Stimulated activated CD8-positive, alpha-beta memory T cell treated with anti-CD3 and anti-CD28 coated beads, Interleukin-15, amount 100 ng/mL, for 1 hour (primary cell): ENCODE data around the gene P2RX6.
"Not testable (repeated sequence)": the region's sequence is repeated elsewhere in the genome, so short reads cannot be mapped to it uniquely, and the experiment has no call there.

ENCODE experiments used
- DNase-seq: peaks from one replicate; pipeline ENCODE4 v3.0.0-alpha.2; 2020; ENCODE audit warnings: low read depth

Gene P2RX6

DNA sequence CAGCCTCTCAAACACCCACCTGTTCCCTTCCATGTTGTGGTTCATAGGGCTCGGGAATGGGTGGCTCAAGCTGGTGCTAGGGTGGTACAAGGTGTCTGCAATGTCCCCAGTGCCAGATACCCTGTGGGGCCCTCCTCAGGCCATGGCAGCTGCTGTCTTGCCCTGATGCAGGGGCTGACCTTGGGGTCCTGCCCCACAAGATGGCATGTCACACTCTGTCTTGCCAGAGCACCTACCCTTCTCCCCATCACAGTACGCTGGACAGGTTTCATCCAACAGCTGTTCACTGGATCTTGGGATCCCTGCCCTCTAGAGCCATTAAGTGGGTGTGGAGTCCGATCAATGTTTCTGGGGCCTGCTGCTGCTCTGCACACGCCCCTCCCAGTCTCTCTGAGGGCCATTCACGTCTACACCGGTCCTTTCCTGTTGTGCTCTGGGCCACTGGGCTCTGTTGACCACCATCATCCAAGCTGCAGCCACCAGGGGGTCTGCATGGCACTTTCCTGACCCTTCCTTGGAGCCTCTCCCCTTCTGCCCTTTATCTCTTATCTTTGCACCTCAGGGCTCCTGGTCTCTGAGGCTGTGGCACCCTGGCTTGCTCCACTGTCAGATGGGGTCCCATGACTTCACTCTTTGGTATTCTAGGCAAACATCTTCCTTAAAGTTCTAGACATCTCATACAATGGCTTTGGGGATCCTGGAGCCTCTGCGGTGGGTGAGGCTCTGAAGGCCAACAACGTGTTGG lies 37.9 kb downstream of the P2RX6 start:
- DNase-seq: no peak

DNA sequence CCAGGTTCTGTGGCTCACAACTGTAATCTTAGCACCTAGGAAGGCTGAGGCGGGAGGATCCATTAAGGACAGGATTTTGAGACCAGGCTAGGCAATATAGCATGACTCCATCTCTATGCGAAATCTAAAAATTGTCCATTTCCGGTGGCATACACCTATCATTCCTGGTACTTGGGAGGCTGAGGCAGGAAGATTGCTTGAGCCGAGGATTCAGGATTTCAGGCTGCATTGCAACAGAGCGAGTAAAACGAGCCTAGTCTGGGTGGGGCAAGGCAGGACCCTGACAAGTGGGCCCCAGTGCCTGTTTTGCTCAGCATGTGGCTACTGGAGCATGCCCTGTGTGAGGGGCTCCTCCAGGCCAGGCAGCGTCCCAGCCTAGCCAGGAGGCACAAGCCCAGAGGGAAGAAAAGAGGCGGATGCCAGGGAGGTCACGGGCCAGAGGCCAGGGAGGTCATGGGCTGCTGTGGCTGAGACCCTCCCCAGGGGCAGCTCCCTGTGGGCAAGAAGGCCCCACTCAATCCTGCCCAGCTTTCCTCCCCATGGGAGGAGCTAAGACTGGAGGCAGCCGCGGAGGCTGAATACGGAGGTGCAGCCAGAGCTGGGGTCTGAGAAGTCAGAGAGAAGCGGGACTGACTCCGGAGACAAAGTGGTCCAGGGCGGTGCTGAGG lies 39.2 kb downstream of the P2RX6 start:
- DNase-seq: no peak

DNA sequence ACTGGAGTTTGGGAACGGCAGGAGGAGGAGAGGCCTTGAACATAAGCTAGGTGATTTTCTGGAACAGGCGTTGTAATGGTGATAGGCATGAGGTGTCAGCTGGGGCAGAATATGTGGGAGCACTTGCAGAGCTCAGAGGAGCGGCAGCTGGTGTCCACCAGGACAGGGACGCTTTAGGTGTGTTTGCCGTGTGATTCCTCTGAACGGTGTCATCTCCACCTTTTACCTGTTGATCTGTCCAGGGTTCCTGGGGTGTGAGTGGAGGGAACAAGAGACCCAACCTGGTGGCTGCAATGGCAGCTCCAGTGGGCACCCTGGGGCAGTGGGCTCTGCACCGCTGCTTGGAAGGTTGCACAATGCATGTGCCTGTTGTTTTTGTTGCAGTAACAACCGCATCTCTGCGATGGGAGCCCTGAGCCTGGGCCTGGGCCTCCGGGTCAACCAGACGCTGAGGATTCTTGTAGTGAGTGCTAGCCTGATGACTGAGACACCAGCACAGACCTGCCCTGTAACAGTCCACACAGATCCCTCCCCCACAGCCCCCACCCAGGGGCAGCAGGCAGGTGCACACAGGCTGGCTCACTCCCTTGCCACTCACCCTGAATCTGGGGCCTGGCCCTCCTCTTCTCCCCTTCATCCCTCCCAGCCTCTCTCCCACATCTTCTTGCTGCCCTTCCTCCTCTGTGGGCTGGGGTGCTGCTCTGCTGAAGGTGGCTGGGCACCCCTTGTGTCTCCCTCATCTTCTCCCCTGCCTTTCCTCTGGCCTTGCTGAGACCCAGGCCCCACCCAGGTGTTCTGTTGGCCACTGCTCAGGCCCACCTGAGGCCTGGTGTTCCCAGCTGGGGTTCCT lies 40.0 kb downstream of the P2RX6 start:
- no peak for DNase-seq

DNA sequence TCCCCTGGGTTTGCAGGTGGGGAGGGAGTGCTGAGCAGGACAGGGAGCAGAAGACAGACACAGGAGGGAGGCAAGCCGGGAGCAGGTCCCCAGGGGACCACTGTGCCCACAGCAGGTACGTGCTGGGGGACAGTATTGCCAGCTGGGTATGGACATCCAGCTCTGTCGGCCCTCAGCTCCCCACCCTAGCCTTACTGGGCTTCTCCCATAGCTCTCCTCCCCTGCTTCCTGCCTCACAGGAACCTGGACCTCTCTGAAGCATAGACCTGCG lies 40.5 kb downstream of the P2RX6 start:
- no peak for DNase-seq

DNA sequence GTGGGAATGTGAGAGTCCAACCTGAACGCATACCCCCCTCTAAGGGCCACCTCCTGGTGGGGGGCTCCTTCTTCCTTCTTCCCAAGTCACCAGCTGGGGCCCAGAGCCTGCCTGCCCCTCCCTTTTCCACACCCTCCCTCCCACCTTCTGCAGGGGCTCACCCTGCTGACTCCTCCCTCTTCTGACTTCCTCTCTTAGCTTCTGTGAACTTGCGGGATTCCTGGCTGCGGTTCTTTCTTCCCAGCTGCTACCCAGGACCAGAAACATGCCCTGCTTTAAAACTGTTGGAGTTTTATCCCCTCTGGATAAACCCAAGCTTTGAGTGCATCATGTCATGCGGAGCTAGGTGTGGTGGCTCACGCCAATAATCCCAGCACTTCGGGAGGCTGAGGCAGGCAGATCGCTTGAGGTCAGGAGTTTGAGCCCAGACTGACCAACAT lies 40.9 kb downstream of the P2RX6 start:
- no peak for DNase-seq

DNA sequence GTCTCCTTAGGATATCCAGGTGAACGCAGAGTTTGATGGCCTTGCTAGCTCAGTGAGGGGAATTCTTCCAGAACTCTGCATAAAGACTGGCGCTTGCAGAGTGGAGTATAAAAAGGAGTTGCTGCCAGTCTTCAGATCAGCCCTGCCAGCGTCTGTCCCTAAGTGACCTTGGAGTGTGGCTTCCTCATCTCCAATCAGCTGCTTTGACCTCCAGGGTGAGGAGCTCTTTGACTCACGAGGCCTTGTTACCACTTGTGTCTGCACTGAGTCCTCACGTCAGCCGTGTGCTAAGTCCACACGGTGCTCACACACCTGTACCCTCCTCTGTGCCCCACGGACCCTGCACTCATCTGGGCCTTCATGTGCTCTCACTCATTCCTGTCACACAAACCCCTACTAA lies 45.4 kb downstream of the P2RX6 start:
- DNase-seq: not testable (repeated sequence)

DNA sequence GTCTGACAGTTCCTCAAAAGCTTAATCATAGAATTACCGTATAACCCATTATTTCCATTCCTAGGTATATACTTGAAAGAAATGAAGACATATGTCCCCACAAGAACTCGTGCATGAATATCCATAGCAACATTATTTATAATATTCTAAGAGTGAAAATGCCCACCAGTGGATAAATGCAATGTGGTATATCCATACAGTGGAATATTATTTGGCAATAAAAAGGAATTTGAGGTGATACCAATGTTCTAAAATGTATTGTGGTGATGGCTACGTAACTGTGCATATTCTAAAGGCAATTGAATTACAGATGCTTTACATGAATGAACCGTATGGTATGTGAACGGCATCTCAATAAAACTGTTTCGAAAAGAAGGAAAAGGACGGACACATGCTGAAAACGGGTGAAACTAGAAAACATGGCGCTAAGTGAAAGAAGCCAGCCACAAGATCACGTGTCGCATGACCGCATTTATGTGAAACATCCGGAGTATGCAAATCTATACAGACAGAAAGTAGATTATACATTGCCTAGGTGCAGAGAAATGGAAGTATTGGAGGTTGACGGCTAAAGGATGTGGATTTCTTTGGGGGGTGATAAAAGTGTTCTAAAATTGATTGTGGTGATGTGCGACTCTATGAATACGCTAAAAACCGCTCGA lies 46.8 kb downstream of the P2RX6 start:
- DNase-seq: not testable (repeated sequence)

DNA sequence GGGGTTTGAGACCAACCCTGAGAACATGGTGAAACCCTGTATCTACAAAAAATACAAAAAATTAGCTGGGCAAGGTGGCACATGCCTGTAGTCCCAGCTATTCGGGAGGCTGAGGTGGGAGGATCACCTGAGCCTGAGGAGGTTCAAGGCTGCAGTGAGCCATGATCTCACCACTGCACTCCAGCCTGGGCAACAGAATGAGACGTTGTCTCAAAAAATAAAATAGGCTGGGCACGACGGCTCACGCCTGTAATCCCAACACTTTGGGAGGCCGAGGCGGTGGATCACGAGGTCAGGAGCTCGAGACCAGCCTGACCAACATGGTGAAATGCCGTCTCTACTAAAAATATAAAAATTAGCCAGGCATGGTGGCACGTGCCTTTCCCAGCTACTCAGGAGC lies 49.5 kb downstream of the P2RX6 start:
- DNase-seq: not testable (repeated sequence)

DNA sequence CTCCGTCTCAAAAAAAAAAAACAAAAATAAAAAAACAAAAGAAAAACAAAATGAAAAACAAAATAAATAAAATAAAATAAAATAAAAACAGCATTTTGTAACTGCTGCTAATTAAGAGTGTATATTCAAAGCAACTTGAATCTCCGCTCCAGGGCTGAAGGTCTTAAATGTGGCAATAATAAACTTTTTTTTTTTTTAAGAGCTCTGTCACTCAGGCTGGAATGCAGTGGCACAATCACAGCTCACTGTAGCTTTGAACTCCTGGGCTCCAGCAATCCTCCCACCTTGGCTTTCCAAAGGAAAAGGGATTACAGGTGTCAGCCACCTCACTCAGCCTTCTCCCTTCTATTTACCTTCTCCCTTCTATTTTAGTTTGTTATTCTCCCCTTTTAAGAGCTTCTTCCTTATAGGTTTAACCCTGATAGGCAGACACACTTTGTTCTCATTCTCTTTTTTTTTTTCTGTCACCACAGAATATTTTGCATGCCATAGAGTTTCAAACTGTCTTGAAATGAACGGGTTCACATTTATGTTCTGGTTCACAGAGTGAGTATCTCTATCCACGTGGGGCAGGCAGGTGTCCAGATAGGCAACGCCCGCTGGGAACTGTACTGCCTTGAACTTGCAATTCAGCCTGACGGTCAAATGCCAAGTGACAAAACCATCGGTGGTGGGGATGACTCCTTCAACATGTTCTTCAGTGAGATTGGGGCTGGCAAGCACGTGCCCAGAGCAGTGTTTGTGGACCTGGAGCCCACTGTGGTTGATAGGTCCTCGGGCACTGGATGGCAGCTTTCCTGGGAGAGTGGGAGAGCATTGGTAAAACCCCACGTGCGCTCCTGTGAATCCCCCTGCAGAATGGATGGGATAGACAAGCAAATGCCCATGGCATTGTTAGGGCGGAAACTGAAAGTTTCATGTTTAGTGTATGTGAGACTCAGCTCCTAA lies 50.2 kb downstream of the P2RX6 start:
- DNase-seq: no peak

DNA sequence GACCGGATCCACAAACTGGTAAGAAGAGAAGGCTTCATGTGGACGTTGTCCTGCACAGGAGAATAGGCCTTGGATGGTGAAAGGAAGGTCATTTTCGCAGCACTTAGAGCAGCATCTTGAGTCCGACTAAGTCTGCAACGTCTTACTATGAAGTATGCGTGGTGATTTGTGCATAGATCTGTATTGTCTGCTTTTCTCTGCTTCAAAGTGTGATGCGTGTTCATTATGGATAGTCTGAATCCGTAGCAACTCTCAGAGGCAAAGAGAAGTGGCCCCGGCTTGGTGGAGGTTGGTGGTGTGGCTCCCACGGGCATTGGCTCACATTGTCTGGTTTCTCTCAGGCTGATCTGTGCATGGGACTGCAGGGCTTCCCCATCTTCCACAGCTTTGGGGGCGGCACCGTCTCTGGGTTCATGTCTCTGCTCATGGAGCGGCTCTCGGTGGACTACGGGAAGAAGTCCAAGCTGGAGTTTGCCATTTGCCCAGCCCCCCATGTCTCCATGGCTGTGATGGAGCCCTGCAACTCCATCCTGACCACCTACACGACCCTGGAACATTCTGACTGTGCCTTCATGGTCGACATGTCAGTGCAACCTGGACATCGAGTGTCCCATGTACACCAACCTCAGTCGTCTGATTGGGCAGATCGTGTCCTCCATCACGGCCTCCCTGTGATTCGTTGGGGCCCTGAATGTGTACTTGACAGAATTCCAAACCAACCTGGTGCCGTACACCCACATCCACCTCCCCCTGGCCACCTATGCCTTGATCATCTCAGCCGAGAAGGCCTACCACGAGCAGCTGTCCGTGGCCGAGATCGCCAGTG lies 52.3 kb downstream of the P2RX6 start:
- DNase-seq: no peak

DNA sequence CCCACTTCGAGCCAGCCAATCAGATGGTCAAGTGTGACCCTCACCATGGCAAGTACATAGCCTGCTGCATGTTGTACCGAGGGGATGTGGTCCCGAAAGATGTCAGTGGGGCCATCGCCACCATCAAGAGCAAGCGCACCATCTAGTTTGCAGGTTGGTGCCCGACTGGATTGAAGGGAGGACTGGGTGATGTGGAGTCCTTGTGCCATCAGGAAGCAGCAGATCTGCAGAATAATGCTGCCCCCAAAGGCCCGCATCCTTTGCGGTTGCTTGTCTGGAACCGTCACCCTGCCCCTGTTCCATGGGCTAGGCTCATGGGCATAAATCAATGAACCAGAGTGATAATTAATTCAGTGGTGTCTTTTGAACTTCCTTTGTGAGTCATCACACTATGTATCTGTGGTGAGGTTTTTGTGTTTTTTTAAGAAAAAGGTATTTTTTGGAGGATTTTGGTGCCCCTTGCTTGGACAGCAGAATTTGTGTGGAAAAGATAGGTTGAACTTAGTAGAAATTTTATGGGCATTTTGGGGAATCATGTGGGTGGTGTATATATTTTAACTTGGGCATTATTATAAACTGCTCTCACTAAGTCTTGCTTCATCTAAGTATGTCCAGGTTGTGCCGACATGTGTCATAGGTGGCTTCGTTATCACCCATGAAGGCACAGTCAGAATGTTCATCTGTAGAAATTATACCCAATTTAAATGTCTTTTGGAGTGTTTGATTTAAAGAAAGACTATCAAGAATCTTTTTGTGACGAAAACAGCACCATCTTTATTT lies 53.1 kb downstream of the P2RX6 start:
- no peak for DNase-seq

DNA sequence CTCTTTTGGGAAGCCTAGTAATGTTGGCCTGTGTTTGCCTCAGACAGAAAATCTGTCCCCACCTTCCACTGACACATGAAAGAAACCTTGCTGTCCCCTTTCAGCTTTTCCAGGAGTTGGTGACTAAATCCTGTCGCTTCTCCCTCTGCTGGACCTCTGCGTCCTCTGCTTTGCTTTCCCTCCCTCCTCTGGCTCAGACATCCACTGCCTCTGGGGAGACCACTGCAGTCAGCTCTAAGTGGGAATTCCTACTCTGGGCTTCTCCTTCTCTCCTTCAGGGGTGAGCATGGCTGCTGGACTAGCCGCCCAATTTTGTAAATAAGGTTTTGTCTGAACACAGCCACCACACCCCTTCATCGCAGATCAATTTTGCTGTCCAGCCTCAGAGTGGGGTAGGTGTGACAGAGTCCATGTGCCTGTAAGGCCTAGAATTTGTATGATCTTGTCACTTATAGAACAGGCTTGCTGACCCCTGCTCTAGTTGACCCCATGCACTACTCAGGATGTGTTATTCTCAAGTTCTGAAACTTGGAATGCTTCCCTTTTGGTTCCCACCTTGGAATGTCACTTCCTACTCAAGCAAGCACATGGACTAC lies 53.8 kb downstream of the P2RX6 start:
- no peak for DNase-seq

DNA sequence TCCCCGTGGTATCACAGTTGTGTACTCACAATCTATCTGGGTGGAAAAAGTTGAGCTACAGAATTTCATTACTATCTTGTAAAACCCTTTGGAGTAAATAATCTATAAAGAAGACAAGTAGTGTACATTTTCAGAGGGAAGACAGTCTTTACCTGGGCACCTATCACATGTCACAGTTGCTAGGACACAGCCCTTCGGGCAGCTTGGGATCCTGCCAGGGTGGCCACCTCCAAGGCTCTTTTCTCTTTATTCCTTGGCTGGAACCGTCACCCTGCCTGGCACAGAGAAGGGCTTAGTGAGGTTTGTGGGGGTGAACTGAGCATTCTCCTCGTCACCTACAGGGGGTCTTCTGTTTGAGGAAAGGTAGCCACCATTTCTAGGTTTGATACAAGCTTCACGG lies 54.4 kb downstream of the P2RX6 start:
- DNase-seq: no peak

DNA sequence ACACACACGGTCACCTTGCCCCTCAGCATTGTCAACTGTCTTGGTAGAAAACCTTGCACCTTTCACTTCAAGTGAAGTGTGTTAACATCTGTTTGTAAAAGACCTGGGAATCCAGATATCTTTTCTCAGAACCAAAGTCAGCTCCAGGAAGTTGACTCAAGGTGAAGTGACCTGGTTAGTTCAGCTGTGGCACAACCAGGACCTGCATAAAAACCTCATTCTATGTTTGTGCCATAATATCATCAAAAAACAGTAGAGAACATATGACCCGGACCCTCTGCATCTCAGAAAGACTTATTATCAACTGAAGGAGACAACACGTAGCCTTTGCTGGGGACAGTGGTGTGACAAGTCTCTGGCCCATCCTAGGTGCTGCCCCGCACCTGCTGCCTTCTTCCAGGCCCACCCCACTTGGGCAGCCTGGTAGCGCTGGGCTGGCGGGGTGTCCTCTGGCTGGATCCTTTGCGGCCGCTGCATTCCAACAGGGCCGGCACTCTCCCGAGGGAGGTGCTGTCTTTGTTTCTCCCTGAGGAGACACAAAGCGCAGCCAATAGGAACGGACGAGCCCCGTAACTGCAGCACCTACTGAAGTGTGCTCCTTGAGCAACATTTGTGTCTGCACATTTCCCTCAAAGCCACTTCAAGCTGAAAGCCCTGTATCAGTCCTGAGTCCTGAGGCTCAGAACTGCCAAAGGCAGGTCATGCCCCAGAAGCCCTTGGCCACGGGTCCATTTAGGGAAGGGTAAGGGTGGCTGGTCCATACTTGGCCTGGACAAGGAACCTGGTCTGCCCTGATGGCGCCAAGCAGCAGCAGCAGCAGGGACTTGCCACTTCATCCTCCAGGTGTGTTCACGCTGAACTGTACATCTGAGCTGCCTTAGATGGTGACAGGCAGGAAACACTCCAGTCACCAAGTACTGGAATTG lies 56.0 kb downstream of the P2RX6 start:
- no peak for DNase-seq

DNA sequence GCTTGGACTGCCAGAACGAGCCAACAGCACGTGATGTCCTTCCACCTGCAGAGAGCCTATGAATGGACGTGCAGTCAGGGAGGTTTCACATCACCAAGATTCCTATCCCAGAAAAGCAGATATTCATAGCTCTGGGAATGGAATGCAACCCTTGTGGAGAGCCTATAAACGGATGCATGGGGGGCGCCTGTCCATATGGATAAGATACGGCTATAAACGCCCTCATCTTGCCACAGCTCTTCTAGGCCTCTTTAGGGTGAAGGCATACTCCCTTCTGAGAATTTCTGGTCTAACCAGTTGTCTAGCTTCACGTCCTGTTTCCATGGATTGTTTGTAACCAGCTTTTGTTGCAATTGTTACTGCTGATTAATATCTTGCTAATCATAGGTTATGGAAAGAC lies 56.8 kb downstream of the P2RX6 start:
- DNase-seq: not testable (repeated sequence)

DNA sequence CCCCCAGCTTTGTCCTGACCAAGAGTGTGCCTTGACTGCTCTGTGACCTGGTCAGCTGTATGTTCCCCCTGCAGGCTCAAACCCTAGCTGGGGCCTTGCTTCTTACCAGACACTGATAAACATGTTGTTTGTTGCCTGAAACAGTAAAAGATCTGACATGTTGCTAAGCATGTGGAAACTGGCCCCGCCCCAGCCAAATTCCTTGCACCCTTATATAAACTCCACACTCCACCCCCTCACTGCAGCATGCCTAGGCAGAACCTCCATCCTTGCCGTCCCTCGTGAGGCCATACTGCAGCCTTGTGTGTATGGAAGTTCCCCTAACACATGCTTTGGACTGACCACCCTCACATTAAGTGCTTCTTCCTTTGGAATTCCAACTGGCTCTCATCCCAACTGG lies 58.1 kb downstream of the P2RX6 start:
- no peak for DNase-seq

DNA sequence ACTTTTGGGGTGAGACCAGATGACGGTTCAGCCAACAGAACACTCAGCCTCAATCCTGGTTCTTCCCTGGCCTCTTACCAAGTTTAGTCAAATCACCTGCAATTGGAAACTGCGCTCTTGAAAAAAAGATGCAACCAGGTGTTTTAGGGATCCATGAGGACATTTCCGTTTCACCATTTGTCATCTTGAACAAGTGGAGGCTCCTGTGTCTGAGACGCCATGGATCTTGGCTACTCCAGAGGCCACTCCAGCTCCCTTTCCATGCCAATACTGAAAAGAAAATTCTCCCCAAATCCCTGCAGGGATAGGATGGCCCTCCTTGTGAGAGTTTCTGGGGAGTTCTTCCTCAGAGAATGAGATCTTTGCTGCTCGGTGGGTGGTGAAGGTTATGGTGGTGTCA lies 58.5 kb downstream of the P2RX6 start:
- DNase-seq: no peak

DNA sequence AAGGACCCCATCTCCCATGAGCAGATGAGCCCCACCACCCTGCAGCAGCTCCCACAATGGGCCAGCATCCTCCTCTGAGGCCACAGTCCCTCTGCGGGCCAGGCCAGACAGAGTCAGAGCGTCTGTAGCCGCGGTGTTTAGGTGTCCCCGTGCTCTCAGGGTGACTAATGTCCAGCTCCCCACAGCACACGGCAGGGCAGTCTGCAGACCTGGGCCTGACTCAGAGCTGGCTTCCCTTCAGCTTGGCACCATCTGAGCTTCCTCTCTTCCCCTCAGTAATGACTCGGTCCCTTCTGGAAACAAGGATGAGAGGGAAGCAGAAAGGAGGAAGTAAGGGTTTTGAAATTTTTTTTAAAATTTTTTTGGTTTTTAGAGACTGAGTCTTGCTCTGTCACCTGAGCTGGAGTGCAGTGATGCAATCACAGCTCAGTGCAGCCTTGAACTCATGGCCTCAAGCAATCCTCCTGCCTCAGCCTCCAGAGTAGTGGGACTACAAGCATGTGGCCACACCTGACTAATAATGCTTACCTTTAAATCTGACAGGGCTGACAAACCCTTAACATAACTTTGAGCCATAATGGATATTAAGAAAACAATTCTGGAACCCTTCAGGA lies 59.2 kb downstream of the P2RX6 start:
- no peak for DNase-seq
